ENCODE data around the gene LDLRAD3.

LDLRAD3 gene

DNA sequence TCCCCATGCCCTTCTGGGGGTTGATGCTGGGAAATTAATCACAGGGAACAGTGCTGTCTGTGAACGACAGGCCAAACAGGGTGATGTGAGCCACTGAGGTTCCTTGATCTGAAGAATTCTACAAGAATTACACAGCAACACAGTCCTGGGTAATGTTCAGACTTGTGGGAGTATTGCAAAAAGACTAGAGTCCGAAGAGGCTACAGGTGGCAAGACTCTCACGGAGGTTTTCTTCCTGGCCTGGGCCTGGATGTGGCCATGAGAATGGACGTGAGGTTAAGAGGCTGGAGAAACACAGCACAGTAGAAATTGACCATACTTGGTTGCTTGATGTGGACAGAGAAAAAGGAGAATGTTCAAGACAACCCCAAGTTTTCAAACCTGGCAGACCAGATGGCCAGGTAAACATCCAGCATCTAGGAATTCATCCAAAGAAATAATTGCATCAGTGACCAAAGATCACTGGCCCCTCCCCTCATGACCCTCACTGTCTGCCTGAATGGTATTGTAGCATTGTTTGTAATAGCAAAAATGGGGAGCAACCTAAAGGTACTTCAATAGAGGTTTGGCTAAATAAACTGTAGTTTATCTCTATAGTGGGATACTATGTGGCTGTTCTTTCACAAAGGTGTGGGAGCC, 274.5 kb downstream of the LDLRAD3 start:
- DNase-seq = no peak

DNA sequence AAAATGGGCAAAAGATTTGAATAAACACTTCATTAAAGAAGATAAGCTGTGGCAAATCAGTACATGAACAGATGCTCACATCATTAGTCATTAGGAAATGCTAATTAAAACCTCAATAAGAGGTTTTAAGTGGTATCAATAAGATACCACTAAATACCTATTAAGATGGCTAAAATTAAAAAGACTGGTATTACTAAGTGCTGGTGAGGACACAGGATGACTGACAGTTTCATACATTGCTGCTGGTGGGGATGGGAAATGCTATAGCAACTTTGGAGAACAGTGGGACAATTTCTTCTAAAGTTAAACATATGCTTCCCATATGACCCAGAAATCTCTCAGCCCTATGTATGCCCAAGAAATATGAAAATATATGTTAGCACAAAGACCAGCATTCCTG, 276.1 kb downstream of the LDLRAD3 start:
- no peak for DNase-seq

DNA sequence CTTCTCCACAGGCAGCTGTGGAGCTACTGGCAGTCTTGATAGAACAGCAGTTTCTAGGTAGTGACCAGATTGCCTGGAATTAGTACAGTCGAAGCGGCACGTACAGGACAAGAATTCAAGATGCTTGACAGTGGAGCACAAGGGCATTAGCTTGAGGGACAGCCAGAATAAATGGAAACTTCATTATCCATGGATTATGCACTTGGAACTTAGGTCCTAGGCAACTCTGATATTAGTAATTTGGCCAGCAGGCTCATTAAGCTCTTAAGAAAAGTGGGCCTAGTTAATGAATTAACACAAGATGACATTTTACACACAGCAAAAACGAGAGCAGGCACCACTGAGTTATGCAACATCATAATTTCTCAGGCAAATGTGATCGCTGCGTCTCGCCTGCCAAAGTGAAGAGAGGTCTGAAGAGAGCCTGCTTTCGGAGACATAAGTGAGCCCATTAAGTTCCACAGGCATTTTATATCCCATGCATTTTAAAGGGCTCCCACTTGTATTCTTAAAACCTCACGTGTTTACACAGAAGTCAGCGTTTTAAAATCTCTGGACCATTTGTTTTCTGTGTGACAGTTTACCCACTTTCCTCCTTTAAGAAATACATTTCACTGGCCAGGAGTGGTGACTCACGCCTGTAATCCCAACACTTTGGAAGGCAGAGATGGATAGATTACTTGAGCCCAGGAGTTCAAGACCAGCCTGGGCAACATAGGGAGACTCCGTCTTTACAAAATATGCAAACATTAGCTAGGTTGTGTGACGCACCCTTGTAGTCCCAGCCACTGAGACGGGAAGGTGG, 279.2 kb downstream of the LDLRAD3 start:
- peak; percentile 96 to 98 for DNase-seq

DNA sequence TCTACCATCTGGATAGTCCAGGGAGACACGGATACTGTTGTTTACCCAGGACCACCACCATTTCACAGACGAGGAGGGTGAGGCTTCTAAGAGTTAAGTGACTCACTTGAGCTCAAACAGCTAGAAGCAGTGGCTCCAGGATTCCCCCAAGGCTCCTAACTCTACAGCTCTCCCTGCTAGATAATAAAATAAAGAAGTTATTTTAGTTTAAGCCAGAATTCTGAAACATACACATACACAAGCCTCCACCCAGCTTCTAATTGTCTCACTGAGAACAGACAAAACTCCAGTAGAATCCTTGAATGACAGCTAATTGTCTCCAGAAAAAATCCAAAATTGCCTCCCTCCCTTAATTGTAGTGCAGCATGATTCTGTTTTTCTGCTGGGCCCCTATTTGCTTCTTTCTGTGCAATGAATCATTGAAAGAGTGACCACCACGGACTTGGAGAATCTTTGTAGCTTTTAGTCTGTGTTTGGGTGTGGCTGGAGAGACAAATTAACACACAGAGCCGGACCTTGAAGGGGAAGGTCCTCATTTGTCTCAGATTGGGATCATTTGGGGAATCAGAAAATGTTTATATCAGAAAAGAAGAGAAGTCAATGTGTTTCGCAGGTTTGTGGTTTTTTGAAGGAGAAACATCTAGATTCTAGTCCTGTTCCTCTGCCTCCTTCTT, 280.5 kb downstream of the LDLRAD3 start:
- DNase-seq = peak in 1 of 2 experiments; percentile 33

DNA sequence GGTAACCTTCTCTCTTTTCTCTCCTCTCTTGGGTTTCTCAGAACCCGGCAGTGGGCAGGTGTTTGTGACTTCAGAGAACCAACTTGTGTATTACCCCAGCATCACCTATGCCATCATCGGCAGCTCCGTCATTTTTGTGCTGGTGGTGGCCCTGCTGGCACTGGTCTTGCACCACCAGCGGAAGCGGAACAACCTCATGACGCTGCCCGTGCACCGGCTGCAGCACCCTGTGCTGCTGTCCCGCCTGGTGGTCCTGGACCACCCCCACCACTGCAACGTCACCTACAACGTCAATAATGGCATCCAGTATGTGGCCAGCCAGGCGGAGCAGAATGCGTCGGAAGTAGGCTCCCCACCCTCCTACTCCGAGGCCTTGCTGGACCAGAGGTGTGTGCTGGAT, 283.2 kb downstream of the LDLRAD3 start:
- DNase-seq = no peak

DNA sequence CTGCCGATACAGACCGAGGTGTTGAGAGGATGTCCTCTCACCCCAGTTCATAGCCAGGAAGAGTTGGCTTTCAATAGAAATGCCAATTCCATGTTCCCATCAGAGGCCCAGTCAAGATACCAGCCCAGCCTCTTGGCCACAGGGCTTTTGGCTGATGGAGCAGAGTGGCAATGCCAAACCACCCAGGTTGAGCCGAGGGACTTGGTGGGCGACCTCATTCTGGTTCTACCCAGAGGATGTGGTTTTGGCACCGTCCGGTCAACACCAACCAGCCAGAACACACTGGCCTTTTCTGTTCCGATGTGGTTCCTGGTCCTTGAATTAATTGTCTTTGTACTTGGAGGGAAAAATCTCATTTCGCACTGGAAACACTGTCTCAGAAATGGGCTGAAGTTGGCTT, 284.8 kb downstream of the LDLRAD3 start:
- DNase-seq = no peak

DNA sequence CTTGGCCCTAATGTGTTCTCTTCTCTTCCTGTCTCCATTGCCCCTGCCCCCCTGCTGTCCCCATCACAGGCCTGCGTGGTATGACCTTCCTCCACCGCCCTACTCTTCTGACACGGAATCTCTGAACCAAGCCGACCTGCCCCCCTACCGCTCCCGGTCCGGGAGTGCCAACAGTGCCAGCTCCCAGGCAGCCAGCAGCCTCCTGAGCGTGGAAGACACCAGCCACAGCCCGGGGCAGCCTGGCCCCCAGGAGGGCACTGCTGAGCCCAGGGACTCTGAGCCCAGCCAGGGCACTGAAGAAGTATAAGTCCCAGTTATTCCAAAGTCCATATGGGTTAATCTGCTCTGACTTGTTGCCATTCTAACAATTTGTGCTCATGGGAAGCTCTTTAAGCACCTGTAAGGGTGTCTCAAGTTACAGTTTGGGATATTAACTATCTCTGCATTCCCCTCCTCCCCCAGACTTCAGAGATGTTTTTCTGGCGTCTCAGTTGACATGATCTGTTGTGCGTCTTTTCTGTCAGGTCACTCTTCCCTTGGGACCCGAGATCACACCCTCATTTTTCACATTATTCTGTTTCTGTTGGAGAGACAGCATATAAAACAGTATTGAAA, 285.3 kb downstream of the LDLRAD3 start:
- DNase-seq = peak; percentile 78 to 92

DNA sequence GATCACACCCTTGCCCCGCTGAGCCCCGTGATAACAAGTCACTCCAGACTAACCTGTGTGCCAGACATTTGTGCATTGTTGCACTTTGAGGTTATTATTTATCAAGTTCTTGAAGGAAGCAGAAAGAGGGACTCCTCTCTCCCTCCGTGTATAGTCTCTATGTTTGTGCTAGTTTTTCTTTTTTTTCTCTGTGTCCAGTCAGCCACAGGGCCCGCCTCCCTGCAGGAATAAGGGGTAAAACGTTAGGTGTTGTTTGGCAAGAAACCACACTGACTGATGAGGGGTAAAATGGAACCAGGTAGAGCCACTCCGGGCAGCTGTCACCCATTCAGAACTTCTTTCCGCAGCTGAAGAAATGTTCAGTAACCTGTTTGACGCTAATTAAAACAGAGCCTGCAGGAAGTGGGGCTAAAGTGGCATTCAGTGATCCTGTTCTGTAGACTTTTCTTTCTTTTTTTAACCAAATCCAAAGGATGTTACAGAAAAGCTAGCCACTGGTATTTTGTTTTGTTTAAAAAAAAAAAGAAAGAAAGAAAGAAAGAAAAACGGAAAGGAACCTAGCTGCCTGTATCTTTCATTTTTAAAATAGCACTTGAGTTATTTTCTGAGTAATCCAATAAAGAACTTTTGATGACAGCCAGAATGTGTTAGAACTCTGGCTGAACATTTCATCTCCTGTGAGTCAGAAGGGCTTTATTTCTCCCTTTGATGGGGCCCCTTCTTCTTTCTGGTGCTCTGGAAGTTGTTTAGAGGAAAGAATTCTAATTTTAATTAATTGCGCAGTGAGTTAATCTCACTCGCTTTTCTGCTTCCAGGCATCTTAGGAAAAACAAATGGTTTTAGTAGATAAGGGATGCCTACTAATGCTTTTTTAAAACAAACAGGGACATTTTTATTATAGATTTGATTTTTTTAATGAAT, 287.2 kb downstream of the LDLRAD3 start:
- DNase-seq = peak in 1 of 2 experiments; percentile 4

DNA sequence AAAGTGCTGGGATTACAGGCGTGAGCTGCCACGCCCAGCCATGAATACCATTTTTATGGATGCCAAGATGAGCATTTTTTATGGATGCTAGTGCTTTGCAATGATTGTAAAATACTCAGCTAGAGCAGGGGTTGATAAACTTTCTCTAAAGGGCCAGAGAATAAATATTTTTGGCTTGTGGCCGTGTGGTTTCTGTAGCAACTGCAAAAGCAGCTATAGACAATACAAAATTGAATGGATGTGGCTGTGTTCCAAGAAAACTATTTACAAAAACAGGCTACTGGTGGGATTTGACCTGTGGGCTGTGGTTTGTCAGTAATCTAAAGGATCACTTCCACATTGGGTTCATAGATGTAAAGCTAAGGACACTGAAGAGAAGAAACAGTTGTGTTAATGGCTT, 289.3 kb downstream of the LDLRAD3 start:
- DNase-seq = no peak

DNA sequence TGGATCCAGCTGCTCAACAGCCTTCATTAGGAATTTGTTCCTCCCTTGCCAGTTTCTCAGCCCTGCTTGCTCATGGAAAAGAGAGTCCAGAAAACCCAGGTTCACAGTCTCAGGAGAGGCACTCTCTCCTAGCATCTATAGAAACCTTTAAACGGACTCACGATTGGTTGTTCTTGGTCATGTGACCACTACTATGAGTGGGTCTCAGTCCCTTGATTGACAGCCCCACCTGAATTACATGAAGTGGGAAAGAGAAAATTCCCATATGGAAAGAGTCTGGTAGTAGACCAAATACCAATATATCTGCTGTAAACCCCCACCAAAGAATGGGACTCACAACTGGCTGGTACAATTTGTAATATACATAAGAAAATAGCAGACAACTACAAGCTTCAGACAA, 291.0 kb downstream of the LDLRAD3 start:
- DNase-seq = peak in 1 of 2 experiments; percentile 12

DNA sequence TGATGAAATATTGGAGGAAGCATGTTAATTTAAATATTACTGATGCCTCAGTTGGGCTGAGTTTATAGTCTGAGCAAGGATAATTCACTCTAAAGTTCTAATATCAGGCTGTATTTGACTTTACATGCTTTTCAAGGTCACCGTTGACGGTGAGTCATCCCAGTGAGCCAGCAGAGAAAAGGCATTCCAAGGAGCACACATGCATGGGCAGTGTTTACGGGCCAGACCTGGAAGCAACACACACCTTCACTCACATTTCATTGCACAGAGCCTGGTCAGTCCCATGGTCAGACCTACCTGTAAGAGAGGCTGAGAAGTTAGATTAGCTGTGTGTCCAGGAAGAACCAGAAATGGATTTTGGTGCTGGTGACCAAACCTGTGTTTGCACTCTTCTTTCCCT, 291.9 kb downstream of the LDLRAD3 start:
- DNase-seq = no peak

DNA sequence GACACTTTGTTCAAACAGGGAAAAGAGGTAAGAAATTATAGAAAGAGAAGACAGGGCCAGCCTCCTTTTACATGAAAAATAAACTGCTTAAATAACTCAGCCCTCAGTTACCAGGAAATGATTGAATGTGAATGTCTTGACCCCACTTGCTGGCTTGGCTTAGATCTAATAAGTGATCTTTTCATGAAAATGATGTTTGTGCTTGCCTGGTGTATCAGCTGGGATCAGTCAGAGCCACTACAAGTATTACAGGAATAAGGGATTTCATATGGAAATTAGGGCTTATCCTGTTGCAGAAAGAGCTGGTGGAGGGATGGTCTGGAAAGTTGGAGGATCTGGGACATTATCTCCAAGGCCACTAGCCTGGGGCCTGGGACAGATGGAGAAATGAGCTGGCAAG, 293.5 kb downstream of the LDLRAD3 start:
- no peak for DNase-seq

DNA sequence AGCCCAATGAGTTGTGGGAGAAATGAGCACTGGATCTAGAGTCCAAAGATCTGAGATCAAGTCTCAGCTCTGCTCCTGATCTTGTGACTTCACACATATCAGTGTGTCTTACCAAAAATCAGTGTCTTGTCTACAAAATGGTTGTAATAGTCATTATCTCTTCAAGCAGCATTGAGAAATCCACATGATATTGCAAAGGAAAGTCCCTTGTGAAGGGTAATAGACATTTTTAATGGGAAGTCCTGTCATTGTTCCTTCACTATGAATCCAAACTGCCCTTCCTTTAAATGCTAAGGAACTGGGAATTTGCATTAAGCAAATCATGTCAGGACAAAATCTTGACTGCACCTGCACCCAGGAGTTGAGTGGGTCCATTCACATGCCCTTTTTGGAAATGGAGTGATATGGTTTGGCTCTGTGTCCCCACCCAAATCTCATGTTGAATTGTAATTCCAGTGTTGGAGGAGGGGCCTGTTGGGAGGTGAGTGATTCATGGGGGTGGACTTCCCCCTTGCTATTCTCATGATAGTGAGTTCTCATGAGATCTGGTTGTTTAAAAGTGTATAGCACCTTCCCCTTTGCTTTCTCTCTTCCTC, 294.3 kb downstream of the LDLRAD3 start:
- DNase-seq = no peak

DNA sequence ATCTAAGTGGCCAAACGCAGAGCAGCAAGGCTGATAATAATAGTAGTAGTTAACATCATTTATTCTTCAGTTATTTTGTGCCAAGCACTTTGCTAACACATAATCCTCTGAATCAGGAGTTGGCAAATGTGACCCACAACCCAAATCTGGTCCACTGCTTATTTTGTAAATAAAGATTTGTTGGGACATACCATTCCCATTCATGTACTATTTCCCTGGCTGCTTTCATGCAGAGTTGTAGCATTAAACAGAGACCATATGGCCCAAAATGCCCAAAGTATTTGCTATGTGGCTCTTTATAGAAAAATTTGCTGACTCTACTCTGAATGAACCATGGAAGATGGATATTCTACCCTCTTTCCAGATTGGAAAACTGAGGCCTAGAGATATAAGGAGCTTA, 295.0 kb downstream of the LDLRAD3 start:
- DNase-seq = no peak

DNA sequence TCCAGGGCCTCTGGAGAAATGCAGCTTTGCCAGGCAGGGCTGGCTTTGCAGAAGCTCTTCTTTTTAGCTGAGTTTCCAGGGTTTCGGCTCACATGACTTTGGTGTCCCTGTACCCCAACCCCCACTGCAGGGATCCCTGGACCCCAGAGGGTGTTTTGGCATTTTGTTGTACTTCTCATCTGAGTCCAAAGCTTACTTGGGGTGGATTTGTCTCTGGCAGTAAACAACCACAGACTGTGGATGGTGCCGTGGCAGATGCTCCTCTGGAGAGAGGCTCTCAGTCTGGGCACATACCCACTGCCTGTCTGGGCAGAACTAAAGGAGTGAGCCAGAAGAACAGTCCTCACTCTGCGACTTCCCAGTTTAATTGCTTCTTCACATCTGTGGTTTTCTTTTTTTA, 295.8 kb downstream of the LDLRAD3 start:
- DNase-seq = peak in 1 of 2 experiments; percentile 9

DNA sequence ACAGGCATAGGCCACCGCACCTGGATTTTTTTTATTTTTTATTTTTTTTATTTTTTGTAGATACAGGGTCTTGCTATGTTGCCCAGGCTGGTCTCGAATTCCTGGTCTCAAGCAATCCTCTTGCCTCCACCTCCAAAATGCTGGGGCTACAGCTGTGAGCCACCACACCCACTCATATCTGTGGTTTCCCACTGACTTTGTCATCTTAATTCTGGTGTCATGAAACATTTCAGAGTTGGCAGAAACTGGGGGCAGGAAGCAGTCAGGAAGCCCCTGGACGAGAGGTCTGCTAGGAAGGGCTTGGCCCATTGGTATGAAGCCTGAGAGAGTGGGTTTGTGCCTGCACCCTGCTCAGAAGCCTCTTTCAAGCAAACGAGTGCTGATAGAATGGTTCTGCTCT, 296.3 kb downstream of the LDLRAD3 start:
- DNase-seq = no peak

DNA sequence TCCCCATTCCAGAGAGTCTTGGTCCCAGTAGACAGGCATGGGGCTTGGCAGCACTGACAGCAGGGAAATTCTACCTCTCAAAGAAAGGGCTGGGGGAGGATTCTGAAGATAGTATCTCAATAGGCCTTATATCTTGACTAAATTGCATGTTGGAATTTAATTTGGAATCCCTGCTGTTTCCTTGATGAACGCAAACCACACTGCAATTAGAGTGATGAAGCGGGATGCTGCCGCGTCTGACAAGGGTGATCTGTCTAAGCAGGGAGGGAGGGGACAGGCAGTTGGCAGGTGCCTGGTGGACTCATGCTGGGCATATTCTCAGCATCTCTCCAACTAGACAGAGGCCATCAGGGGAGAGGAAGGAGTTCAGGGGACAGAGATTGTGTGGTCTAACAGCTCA, 296.9 kb downstream of the LDLRAD3 start:
- DNase-seq = peak in 1 of 2 experiments; percentile 13

DNA sequence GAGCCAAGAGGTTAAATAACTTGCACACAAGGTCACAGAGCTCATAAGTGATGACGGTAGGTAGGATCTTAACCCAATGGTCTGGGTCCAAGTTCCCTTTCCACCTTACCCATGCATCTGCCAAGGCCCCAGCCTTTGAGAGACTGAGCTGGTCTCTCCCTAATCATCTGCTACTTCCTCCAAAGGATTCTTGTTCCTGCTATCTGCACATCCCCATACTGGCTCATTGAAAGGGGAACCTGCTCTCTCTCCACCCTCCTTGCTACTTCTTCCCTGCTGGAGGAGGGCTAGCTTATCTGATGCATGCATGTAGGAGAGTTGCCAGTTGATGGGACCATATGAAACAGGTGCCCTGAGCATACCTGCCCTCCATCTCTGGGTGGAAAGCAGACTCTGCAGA, 297.6 kb downstream of the LDLRAD3 start:
- DNase-seq = no peak

DNA sequence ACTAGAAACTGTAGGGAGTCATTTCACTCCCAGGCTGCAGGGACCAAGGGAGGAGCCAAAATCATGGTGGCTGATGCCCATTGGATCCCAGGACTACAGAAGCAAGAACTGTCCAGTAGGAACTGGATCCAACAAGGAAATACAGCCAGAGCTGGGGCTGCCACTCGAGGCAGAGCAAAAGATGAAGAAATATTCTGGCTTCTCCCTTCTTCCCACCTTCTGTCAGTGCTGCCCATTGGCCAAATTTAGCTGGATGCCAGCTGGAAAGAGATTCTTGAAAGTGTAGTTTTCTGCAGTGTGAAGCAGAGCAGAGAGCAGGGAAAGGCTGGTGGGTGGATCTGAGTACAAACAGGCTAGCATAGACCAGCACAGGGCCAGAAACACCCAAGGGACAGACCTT, 299.8 kb downstream of the LDLRAD3 start:
- DNase-seq = no peak

DNA sequence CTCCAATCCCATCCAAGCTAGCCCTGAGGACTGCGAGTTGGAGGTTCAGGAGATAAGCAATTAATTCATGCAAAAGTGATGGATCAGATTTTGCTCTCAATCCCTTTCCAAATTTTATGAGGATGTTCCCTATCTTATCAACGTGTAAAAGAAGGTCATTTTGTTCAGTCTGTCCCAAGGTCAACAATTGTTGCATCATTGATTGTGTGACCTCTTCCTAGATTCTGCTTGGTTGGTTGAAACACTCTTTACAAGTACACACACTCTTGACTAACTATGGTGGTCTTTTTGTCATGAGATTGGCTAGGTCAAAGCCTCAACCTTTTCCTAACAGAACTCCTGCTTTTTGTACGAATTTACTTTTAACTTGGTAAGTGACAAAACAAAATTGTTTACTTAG, 303.6 kb downstream of the LDLRAD3 start:
- no peak for DNase-seq

DNA sequence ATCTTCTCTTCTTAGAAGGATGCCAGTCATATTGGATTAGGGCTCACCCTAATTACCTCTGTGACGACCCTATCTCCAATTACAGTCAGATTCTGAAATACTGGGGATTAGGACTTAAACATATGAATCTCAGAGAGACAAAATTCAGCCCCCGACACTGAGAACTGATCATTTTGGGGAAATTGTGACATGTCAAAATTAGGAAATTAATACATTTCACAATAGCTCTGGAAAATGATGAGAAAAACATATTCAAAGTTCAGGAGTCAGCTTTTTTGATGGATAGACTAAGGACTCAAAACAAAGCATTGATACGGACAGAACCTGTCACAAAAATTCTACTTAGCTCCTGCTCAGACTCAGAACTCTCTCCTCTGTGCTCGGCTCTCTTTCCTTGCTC, 304.6 kb downstream of the LDLRAD3 start:
- DNase-seq = peak; percentile 7 to 63

DNA sequence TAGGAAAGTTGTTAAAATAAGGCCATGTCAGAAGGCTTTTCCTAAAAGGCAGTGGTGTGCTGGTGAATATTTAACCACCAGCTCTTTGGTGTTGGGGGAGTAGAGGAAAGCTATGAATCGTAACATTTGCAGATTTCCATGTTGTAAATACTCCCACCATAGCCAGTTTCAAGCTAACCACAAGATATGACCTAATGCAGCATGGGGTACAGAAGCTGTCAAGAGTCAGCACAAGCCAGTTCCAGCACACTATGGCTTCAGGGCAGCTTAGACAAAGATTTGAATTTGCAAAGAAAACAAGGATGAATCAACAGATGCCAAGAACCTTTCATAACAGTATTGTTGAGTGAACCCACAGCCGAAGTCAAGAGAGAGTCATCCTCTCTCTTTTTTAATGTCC, 305.4 kb downstream of the LDLRAD3 start:
- no peak for DNase-seq

All from NCI-H524 (cell line).